ENCODE measurements around the gene LRIG1.

Gene LRIG1

GRCh38 chr3:66467996-66468735, 32.7 kb downstream of the LRIG1 start:
- DNase-seq = no peak

DNA sequence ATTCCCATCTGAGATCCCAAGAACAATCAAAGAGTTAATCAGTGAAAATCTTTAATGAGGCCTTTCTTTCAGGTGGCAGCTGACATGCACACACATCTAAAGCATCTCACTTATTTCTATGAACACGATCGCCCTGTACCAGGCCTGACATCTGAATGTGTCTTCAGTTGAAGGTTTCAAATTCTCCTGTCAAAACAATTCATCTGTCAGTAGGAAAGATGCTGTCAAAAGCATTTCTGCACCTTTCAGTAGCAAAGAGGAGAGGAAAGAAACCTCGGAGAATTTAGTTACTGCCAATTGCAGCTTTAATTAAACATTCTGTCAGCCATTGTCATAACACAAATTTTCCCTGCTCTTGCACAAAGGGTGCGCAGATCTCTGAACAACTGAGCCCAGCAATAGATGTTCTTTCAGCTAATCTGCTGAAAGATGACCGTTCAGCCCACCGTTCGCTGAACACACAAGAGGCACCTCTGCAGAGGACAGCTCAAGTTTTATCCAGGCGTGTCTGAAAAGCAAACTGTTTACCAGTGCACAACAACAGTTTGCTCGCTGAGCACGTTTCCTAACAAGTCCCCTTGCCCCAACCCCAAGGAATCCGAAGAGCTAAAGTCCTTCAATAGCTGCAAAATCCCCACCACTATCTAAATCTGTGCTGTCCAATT, 34.1 kb downstream of the LRIG1 start:
- no peak for DNase-seq

- no peak for DNase-seq
Measured at GRCh38 chr3:66465587-66465986, 35.2 kb downstream of the LRIG1 start.

- DNase-seq = no peak
Measured at GRCh38 chr3:66465034-66465433, 35.8 kb downstream of the LRIG1 start.

GRCh38 chr3:66464512-66464894, 36.3 kb downstream of the LRIG1 start:
- no peak for DNase-seq

- no peak for DNase-seq
Measured at GRCh38 chr3:66463730-66464511, 36.9 kb downstream of the LRIG1 start.

DNA sequence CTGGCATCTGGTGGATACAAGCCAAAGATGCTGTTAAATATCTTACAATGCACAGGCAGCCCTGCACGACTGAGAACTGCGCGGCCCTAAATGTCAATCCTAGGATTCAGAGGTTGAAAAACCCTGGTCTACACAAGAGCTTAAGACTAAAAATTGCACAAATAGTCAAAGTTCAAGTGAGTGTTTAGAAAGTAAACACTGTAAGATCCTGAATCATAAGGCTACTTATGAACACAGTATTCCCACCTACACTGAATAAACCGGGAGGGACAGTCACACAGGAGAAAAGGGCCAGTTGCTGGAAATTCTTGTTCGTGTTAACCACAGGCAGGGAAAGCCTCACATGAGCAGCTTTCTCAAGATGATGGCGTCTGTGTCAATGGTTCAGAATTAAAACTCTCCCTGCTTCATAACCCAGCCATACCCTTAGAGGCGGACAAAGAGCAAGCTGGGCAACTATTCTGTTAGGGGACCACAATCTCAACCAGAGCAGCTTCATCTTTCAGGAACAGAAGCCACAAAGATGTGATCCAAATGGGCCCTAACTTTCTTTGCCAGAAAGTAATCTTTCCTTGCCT, 37.7 kb downstream of the LRIG1 start:
- no peak for DNase-seq

- DNase-seq = no peak
Measured at GRCh38 chr3:66457252-66457651, 43.6 kb downstream of the LRIG1 start.

DNA sequence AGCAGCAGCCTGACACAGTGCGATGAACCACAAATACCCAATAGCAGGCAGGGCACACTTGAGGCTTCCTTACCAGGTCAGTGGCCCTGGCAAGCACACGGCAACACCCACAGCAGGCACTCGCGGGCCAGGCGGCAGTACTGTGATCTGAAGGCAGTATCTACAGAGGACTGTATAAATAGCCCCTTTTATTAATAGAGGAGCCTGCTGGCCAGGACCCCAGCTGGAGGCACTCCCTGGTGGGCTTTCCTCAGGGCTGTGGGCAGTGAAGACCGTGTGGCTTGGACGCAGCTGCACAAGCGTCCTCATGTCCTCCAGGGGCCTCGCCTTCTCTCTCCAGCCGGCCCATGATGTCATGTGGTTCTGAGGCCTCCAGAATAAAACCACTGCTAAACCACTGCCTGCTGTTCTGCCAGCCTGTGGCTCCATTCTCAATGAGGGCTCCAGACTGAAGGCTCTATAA, 44.1 kb downstream of the LRIG1 start:
- DNase-seq = no peak

GRCh38 chr3:66454464-66454859, 46.4 kb downstream of the LRIG1 start:
- no peak for DNase-seq

- DNase-seq = no peak
Measured at GRCh38 chr3:66453651-66454463, 47.0 kb downstream of the LRIG1 start.

- no peak for DNase-seq
Measured at GRCh38 chr3:66452303-66453011, 48.4 kb downstream of the LRIG1 start.

- no peak for DNase-seq
Measured at GRCh38 chr3:66451766-66452165, 49.1 kb downstream of the LRIG1 start.

- peak; percentile 8 for DNase-seq
Measured at GRCh38 chr3:66450390-66451022, 50.3 kb downstream of the LRIG1 start.

DNA sequence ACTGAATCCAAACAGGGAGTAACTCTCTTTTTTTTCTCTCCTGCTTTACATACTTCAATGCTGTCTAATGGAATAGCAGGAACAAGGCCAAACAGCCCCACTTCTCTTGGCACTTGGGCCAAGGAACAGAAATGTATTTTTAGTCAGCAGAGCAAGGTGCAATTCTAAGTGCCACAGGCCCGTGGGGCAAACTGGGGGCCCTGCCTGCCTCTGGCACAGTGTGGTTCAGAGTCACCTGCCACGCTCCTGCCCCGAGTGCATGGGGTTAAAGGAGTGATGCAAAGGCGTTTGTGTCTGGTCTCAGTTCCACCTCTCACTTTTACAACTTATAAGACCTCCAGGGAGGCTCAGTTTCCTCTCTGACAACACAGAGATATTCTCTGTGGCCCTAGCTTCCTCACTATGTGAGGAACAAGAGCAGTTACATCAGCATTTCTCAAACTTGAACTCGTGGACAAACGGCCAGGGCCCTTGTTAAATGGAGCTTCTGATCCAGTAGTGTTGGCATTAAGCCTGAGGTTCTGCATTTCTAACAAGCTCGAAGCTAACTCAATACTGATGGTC, 51.3 kb downstream of the LRIG1 start:
- DNase-seq = no peak

- DNase-seq = no peak
Measured at GRCh38 chr3:66444146-66444644, 56.6 kb downstream of the LRIG1 start.

DNA sequence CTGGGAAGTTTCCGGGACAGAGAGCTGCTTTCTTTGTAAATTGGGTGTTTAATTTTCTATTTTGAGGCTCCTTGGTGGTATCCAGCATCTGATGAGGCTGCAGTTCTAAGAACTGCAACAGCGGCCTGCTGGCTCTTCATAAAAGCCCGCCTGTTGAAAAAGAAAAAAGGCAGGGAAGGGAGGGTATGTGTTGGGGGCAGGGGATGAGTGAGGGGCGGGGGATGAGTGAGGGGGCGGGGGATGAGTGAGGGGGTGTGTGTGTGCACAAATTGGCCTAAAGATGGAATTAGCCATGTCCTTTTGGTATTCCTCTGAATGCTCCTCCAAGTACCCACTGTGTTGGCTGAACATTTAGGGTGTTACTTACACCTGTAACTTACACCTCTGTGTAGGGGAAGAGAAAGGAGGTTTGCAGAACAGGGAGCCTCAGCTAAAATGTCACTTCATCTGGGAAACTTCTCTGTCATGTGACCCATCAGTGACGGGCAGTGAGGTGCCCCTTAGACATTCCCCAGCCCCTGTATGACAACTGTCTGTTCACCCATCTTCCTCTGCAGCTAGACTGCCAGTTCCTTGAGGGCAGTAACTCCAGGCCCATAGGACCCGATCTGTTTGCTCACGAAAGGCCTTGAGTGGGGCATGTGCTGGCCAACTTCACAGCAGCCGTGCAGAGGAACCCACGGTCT, 57.6 kb downstream of the LRIG1 start:
- no peak for DNase-seq

DNA sequence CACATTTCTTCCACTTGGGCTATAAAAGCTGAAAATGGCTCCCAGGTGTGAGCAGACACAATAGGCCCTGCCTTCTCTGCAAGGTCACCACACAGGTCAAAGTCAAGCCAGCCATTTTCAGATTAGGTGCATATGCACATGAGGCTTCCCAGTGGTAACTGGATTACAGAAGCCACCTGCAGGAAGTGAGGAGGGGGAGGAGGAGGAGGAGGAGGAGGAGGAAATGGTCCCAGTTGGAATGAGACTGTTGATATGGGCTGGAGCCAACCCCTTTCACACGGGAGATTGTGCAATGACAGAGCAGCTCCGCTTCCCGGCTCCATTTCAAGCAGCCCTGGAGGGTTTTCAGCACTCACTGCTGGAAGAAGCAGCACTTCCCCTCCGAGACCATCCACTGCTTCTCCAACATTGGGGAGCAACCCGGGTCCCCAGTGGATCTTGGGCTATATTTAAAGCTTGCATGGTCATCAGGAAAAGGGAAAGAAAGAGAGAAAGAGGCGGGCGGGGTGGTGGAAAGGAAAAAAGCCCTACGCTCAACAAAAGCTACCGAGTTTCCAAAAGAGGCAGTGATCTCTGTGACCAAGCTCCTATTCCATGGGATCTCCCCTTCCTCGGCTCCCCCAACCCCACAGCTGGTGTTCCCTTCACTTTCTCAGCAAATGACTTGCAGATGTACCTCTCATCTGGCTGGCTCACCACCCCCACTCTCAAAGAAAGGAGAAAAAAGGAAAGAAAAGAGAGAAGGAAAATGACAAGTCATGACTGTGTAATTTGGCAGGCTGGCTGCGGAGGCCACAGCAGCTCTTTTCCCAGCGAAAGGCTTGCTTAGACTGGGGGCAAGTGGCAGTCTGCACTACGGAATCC, 58.3 kb downstream of the LRIG1 start:
- DNase-seq = no peak

GRCh38 chr3:66441692-66442091, 59.1 kb downstream of the LRIG1 start:
- no peak for DNase-seq
